Vagina (tissue), 2 donors: ENCODE measurements around the gene CASP10. TPM values are rescaled to one million over a fixed set of nuclear protein-coding genes. Genes with fewer than 3 reads are reported as not detected.
A peak's percentile ranks its signal among the peaks of the same experiment; 100 is the strongest.
"Not testable (repeated sequence)": the region's sequence is repeated elsewhere in the genome, so short reads cannot be mapped to it uniquely, and the experiment has no call there.

Experiments used
- DNase-seq, 2 donors: peaks; one replicate each; pipeline ENCODE4 v3.0.0-alpha.2; 2017; ENCODE audit errors: extremely low spot score in 2 of 2
- H3K27ac ChIP-seq: fragments of 200-600 bp; sonication (generic); one replicate; pipeline ENCODE4 v1.5.1; 2019
- H3K27me3 ChIP-seq: fragments of 200-600 bp; sonication (generic); one replicate; pipeline ENCODE4 v1.5.1; 2019
- H3K36me3 ChIP-seq, 2 donors: fragments of 200-600 bp; sonication (generic); one replicate each; pipeline ENCODE4 v1.5.1; 2017 to 2019
- H3K4me1 ChIP-seq: fragments of 200-600 bp; sonication (generic); one replicate; pipeline ENCODE4 v1.5.1; 2019
- H3K4me3 ChIP-seq, 2 donors: fragments of 200-600 bp; sonication (generic); 1 replicate in 1 of 2; 2 replicates in 1 of 2; pipeline ENCODE4 v1.5.1; 2016 to 2019
- H3K9me3 ChIP-seq: fragments of 200-600 bp; sonication (generic); one replicate; pipeline ENCODE4 v1.5.1; 2019
- CTCF ChIP-seq, 3 experiments: fragments of 450-650 bp in 2 of 3; fragments of 200-600 bp in 1 of 3; sonication (generic) in 1 of 3; IDR thresholded peaks; one replicate each; pipeline ENCODE4 v1.5.1; 2017 to 2019; ENCODE audit warnings: antibody characterized with exemption in 3 of 3, mild to moderate bottlenecking in 2 of 3, moderate library complexity in 2 of 3
- POLR2A ChIP-seq, 2 donors: fragments of 450-650 bp; IDR thresholded peaks; one replicate each; pipeline ENCODE4 v1.6.1; 2017; ENCODE audit warnings: antibody characterized with exemption in 2 of 2, mild to moderate bottlenecking in 2 of 2, moderate library complexity in 2 of 2
- POLR2AphosphoS5 ChIP-seq, 2 donors: sonication (generic); formaldehyde crosslinking; IDR thresholded peaks; one replicate each; pipeline ENCODE4 v1.9.0; 2017; ENCODE audit warnings: antibody characterized with exemption in 2 of 2, mild to moderate bottlenecking in 2 of 2, low read depth in 1 of 2; ENCODE audit not compliant: insufficient read depth in 1 of 2
- intact Hi-C: fragments of 100-400 bp; cut with DNase I; formaldehyde crosslinking; loops from one replicate; pipeline ENCODE4 v1.15.1; 2023
- total RNA-seq: library from RNA; depleted of rRNA; stranded (reverse); fragments of >200 nt; gene quantifications from one replicate; pipeline ENCODE4 v1.2.3, GENCODE V29; 2016

CASP10 gene
- total RNA-seq, 1 donor from 2014 or later = 8.3 TPM

- Histone ChIP-seq H3K4me1 (peaks cover 18% of the 10 kb centered on the region), H3K4me3 (peak overlapping the region; percentile 34 to 43), H3K27me3 (no peaks in the 10 kb centered on the region), H3K27ac (peak overlapping the region; percentile 74), H3K36me3 (no peaks in the 10 kb centered on the region), H3K9me3 (no peaks in the 10 kb centered on the region)
- no peak for DNase-seq
- intact Hi-C loops = no loop called here
- TF ChIP-seq CTCF (IDR thresholded peaks at IDR 0.05) (no peak), POLR2A (IDR thresholded peaks at IDR 0.05) (no peak), POLR2AphosphoS5 (IDR thresholded peaks at IDR 0.05; ENCODE audit: insufficient read depth in 1 of 2, low read depth in 1 of 2) (no peak)
Observed at GRCh38 chr2:201183365-201183727, 405 bp downstream of the CASP10 start.

- H3K36me3 ChIP-seq, H3K27me3 ChIP-seq, DNase-seq, intact Hi-C loops, H3K9me3 ChIP-seq: not testable (repeated sequence)
- peaks cover 18% of the 10 kb centered on the region for H3K4me1 ChIP-seq
- peak overlapping the region; percentile 74 for H3K27ac ChIP-seq
- peak overlapping the region; percentile 34 to 43 for H3K4me3 ChIP-seq
Observed at GRCh38 chr2:201183835-201184234, 894 bp downstream of the CASP10 start.

GRCh38 chr2:201184248-201184647 lies 1.3 kb downstream of the CASP10 start:
- intact Hi-C loops = not testable (repeated sequence)
- peaks cover 18% of the 10 kb centered on the region for H3K4me1 ChIP-seq

GRCh38 chr2:201185863-201186262 lies 2.9 kb downstream of the CASP10 start:
- no peak overlapping the region for H3K4me3 ChIP-seq
- H3K36me3 ChIP-seq = no peaks in the 10 kb centered on the region
- no peak for DNase-seq
- no peak for TF ChIP-seq POLR2AphosphoS5 (IDR thresholded peaks at IDR 0.05; ENCODE audit: insufficient read depth in 1 of 2, low read depth in 1 of 2)
- TF ChIP-seq CTCF (IDR thresholded peaks at IDR 0.05) = no peak
- no peak for TF ChIP-seq POLR2A (IDR thresholded peaks at IDR 0.05)
- H3K9me3 ChIP-seq = no peaks in the 10 kb centered on the region
- intact Hi-C loops = no loop called here
- H3K27ac ChIP-seq = peak overlapping the region; percentile 5
- H3K4me1 ChIP-seq = peaks cover 18% of the 10 kb centered on the region
- H3K27me3 ChIP-seq = no peaks in the 10 kb centered on the region

More at GRCh38 chr2:201184248-201184647, 1.3 kb downstream of the CASP10 start:
- DNase-seq, H3K36me3 ChIP-seq, H3K27me3 ChIP-seq, H3K9me3 ChIP-seq: not testable (repeated sequence)
- H3K27ac ChIP-seq = peak overlapping the region; percentile 74
- peak overlapping the region; percentile 34 to 43 for H3K4me3 ChIP-seq

GRCh38 chr2:201186982-201187381 lies 4.0 kb downstream of the CASP10 start:
- intact Hi-C loops = no loop called here
- Histone ChIP-seq H3K36me3 (no peaks in the 10 kb centered on the region), H3K4me3 (no peak overlapping the region), H3K4me1 (peaks cover 18% of the 10 kb centered on the region), H3K27me3 (no peaks in the 10 kb centered on the region), H3K27ac (no peak overlapping the region), H3K9me3 (no peaks in the 10 kb centered on the region)
- DNase-seq = no peak
- no peak for TF ChIP-seq CTCF (IDR thresholded peaks at IDR 0.05)
- TF ChIP-seq POLR2AphosphoS5 (IDR thresholded peaks at IDR 0.05; ENCODE audit: insufficient read depth in 1 of 2, low read depth in 1 of 2) = no peak
- TF ChIP-seq POLR2A (IDR thresholded peaks at IDR 0.05) = no peak

- intact Hi-C loops = no loop called here
- Histone ChIP-seq H3K4me1 (peaks cover 17% of the 10 kb centered on the region), H3K4me3 (no peak overlapping the region), H3K27ac (no peak overlapping the region), H3K36me3 (no peaks in the 10 kb centered on the region), H3K9me3 (no peaks in the 10 kb centered on the region), H3K27me3 (no peaks in the 10 kb centered on the region)
- DNase-seq = no peak
- TF ChIP-seq CTCF (IDR thresholded peaks at IDR 0.05) (no peak), POLR2AphosphoS5 (IDR thresholded peaks at IDR 0.05; ENCODE audit: insufficient read depth in 1 of 2, low read depth in 1 of 2) (no peak), POLR2A (IDR thresholded peaks at IDR 0.05) (no peak)
Observed at GRCh38 chr2:201188449-201188848, 5.5 kb downstream of the CASP10 start.
